Activated CD4-positive, CD25-positive, alpha-beta regulatory T cell treated with anti-CD3 and anti-CD28 coated beads, Interleukin-2, amount 50 U/mL, for 72 hours (primary cell): Measurements from ENCODE around the gene CLEC2D.
"Not testable (repeated sequence)": the region's sequence is repeated elsewhere in the genome, so short reads cannot be mapped to it uniquely, and the experiment has no call there.

Source experiments
- DNase-seq: peaks from one replicate; pipeline ENCODE4 v3.0.0; 2021

Gene CLEC2D

DNA sequence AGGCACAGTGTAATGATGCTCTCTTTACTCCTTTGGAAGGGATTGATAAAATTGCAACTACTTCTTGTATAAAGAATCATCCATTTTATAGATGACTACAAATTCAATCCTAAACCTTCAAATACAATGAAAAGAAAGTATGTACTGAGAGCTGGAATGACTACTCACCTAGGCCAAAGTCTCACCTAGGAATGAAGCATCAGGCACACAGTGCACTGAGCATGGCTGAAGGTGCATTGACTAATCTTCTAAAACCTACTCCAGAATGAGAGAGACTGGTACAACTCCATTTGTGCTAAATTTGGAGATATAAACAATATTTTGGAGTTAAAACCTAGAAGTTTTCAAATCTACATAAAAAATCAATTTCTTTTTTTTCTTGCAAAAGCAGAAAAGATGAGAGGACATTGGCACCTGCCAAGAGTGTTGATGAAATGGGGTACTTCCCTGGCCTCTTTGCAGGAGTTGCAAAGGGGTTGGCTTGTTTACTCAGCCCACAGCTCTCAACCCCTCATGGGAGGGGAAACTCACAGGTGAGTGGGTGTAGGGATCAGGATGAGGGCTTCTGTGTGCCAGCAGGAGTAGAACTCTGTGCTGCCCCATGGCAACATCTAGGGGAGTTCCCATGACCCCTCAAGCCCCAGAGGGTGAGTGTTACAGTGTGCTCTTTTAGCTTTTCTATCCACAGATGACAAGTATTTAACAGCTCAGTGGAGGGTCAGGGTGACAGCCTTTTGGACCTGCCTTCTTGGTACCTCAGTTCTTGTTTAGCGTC is 32.1 kb downstream of the CLEC2D start:
- no peak for DNase-seq

DNA sequence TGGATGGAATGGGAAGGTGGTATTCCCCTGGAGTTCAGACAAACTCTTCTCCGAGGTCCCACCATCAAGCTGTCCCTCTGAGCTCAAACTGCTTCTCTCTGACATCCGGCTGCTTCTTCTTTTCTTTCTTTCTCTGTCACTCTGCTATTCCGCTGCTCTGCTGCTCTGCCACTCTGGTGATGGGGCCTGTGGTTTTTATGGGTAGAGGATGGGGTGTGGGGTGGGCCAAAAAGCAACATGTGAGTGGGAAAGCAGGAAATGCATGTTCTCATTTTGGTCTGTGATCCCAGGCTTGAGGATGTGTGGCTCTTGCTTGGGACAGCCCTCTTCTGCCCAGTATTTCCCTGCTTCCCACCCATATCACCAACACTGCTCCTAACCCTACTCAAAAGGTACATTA is 32.7 kb downstream of the CLEC2D start:
- DNase-seq, result no peak

DNA sequence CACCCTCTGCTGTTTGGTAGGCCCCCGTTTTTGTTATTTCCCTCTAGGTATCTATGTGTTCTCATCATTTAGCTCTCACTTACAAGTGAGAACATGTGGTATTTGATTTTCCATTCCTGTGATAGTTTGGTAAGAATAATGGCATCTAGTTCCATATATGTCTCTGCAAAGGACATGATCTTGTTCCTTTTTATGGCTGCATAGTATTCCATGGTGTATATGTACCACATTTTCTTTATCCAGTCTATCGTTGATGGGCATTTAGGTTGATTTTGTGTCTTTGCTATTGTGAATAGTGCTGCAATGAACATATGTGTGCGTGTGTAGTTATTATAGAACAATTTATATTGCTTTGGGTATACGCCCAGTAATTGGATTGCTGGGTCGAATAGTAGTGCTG is 35.0 kb downstream of the CLEC2D start:
- DNase-seq, result not testable (repeated sequence)

DNA sequence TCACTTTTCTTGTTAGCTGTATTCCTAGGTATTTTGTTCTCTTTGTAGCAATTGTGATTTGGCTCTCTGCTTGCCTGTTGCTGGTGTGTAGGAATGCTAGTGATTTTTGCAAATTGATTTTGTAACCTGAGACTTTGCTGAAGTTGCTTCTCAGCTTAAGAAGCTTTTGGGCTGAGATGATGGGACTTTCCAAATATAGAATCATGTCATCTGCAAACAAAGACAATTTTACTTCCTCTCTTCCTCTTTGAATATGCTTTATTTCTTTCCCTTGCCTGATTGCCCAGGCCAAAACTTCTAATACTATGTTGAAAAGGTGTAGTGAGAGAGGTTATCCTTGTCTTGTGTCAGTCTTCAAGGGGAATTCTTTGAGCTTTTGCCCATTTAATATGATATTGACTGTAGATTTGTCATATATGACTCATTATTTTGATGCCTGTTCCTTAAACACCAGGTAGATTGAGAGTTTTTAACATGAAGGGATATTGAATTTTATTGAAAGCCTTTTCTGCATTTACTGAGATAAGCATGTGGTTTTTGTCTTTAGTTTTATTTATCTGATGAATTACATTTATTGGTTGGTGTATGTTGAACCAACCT is 36.7 kb downstream of the CLEC2D start:
- no peak for DNase-seq

DNA sequence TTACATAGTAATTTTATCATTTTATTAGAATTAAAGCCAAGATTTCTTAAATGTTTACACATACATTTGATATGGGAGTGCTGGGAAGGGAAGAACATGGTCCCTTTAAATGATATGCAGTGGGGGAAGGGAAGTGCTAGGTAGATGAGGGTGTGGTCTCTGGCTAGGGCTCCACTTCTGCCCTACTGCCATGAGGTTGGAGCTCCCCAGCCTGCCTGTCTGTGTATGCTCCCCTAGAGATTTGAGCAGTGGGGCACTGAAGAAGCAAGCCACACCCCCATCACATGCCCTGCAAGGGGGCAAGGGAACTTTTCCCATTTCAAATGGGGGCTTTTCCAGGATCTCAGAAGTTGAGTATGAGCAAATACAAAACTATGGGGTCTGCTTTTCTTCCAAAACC is 37.8 kb downstream of the CLEC2D start:
- no peak for DNase-seq

DNA sequence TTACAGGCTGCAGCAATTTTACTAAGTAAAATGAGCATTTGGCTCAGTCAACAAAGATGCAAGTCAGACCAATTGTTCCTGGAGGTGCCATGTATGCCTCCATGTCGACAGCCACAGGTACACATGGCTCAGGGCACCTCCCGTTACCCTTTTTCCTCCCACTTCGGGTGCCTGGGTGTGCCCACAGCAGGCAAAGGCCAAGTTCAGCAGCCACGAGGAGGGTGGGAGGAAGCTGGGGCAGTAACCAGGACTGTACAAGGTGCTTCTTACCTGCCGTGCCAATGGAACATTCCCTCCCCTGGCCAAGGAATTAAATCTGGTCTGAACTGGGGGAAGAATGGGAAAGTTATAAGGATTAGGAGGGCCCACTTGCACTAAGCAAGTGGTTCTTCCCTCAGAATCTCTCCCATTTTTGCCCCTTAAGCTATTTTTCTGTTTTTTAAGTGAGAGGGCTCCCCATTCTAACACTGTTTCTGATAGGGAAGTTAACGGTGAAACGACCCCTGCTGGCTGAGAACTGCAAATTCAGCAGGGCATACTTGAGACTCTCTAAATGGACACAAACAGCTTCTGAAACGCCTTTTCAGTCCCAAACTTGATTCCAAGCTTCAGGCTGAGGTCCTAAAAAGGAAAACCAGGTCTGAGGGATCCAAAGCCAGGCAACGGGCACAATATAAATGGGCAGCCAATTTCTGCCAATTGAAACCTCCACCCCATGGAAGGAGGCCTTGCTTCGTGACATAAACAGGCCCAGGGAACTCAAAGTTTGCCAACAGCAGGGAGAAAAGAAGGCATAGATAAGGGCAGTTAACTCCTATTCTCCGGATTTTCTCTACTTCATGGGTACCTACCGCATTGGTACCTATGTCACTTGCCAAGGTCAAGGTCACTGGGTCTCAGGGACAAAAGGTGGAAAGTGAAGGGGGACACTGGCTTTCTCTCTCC is 38.6 kb downstream of the CLEC2D start:
- DNase-seq, result peak; percentile 61

DNA sequence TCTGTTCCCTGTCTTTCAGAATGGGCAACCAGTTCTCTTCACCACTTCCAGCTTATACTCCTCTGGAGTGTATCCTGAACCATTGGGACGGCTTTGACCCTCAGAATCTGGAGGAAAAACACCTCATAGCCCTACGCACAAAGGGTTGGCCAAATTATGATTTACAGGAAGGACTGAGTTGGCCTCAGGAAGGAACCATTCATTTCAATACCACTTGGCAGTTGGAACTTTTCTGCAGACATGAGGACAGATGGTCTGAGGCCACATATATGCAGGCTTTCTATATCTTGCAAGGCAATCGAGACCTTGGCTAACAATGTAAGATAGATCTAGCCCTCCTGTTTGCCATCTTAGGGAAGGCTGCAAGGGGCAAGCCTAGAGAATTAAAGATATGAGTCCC is 39.3 kb downstream of the CLEC2D start:
- no peak for DNase-seq

DNA sequence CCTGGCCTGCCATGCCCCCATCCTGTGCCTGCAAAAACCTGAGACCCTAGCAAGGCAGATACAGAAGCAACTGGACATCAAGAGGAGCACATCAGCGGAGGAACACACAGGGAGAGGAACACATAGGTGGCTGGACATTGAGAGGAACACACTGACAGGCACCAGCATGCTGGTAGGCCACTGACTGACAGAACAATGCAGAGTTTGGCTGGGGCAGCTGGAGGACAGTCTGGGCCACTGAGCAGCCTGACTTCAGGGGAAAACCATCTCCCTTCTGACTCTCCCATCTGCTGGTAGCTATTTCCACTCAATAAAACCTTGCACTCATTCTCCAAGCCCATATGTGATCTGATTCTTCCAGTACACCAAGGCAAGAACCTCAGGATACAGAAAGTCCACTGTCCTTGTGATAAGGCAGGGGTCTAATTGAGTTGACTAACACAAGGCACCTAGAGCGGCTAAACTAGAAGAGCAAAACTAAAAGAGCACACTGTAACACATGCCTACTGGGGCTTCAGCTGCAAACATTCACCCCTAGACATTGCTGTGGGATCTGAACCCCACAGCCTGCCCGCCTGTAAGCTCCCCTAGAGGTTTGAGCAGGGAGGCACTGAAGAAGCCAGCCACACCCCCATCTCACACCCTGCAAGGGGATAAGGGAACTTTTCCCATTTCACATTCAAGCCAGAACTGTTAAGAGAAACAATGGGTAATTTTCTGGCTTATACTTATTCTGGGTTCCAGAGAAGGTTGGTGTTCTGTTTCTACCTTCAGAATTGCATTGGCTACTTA is 41.3 kb downstream of the CLEC2D start:
- no peak for DNase-seq

DNA sequence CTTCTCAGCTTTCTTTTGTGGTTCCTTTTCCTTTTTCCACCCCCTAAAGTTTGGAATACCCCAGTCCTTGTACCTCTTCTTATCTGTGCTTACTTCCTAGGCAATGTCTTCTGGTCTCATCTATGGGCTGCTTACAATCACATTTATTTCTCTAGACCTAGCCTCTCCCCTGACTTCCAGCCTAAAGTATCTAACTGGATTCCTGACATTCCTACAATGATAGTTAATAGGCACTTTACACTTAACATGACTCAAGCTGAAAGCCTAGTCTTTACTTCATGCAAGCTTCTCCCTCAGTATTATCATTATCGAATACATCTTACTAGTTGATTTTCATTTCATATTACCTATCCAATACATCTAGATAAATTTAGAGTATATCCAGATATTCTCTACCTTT is 42.2 kb downstream of the CLEC2D start:
- no peak for DNase-seq

DNA sequence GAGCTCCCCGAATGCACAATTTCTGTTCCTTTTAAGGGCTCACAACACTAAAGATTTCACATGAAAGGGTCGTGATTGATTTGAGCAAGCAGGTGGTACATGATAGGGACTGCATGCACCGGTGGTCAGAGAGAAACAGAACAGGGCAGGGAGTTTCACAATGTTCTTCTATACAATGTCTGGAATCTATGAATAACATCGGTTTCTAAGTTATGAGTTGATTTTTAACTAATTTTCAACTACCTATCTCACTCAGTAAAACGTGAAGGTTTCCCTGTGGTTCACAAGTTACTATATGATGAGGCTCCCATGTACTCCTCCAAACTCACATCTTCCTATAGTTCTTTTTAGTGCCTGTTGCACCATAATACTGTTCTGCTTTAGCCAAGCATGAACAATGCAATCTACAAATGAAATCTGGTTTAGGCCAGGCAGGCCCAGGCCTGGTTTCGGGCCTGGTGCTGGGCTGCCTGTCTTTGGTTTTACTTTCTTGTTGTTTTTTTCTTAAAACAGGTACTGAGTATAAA is 43.6 kb downstream of the CLEC2D start:
- not testable (repeated sequence) for DNase-seq

DNA sequence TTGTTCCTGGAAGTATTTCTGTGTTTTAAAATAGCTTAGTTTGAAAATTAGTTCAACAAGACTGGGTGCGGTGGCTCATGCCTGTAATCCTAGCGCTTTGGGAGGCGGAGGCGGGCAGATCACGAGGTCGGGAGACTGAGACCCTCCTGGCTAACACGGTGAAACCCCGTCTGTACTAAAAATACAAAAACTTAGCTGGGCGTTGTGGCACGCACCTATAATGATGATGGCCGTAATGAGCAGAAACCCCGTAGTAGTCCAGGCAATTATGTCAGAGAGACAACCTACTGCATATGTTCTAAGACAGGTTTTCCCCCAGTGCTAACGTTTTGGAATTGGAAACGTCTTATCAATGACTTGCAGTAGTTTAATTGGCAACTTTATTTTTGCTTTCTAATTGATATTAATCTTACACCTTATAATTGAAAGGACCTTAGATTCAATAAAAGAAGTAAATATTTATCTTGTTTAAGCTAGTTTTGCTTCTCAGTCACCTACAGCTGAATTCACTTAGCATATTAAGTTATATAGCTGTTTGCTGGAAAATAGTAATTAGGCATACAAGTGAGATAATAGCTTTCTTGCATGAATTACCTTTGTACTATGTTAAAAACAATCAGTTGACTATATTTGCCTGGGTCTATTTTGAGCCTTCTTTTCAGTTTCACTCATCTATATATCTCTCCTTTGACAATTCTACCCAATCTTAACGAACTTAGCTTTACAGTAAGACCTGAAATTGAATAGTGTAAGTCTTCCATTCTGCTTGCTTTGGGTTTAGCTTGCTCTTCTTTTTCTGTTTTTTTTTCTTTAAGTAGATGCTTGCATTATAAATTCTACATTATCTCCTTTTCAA is 47.8 kb downstream of the CLEC2D start:
- no peak for DNase-seq

DNA sequence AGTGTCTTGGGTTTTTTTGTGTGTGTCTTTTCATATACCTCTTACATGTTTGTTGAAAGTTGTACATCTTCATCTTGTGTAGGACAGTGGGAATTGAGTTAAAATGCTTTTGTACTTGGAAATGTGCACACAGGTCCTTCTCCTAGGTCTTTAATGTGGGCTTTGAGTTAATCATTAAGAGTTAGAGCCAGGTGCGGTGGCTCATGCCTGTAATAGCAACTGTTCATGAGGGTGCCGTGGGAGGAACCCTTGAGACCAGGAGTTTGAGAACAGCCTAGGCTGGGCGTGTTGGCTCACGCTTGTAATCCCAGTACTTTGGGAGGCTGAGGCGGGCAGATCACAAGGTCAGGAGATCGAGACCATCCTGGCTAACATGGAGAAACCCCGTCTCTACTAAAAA is 49.5 kb downstream of the CLEC2D start:
- no peak for DNase-seq

DNA sequence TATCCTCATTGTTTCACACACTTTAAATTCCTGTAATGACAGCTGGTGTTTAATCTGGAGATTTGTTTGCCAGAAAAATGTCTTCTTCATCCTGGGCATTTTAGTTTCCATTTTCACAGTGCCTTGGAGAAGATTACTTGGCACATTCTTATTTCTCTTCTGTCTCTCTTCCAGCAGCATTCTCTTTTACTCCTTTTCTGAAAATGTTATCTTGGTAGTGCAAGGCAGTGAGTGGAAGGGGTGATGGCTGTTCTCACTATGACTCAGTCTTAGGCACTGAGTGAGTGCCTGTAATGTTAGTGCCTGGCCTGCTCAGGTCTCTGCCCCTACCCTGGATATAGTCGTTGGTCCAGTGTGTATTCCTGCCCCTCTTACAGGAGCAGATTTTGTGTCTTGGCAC is 50.3 kb downstream of the CLEC2D start:
- no peak for DNase-seq

DNA sequence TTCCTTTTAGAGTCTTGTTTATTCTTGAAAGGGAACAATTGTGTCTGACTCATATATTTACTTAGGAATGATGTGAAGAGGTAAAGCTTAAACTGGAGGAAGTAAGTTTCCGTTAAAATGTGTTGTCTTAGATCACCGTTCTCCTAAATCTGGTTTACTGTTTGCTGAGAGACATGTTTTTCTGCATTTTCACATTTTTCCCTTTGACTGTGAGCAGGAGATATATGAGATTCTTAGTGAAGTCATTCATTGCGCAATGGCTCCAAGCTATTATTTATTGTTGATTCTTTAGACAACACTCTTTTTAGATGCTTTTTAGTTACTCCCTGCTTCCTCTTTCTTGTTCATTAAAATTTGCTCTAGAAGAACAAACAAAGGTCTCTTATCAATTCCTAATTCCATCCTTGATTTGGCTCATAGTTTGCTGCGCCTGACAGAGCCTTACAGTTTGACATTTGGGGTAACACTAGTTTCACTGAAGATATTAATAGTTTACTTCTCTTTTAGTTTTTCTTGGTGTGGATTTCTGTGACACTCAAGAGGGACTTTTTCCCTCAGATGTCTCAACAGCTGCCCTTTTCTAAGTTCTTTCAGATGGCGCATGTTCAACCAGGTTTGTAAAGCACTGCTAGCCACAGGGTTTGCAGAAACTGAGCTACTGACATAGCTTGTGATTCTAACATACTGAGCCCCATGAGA is 52.0 kb downstream of the CLEC2D start:
- DNase-seq, result no peak

DNA sequence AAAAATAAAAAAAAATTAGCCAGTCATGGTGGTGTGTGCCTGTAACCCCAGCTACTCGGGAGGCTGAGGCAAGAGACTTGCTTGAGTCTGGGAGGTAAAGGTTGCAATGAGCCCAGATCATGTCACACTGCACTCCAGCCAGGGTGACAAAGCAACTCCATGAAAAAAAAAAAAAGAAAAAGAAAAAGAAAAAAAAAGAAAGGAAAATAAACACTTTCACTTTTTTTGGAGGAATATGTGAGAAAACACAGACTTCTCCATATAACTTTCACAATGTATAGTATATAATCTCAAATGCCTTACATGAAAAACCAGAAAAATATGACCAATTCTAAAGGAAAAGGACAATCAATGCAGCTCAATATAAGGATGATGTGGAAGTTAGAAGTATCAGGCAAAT is 54.5 kb downstream of the CLEC2D start:
- DNase-seq, result no peak

DNA sequence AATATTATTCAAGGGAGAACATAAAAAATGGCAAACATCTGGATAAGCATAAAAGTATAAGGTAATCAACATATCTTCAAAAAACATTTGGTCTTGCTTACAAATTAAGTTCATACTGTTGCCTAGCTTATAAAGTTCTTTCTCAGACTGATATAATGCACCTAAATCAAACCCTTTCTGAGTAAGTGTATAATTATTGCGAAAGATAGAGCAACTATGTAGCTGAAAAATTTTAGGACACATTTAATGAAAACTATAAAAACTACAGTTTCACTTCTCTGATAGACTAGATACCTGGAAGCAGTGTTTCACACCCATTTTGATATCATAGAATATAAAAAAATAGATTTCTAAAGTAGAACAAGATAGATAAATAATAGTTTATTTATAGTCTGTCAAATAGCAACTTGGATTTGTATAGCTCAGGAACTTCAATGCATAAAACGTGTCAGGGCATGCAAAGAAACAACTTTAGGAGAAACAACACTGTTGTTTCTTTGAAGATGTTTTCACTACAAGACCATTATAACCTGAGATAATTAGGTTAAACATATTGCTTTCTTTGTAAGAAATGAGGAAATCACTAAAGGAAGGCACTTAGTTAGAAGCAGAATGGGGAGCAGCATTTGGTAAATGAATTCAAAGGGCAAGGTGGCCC is 55.8 kb downstream of the CLEC2D start:
- no peak for DNase-seq

DNA sequence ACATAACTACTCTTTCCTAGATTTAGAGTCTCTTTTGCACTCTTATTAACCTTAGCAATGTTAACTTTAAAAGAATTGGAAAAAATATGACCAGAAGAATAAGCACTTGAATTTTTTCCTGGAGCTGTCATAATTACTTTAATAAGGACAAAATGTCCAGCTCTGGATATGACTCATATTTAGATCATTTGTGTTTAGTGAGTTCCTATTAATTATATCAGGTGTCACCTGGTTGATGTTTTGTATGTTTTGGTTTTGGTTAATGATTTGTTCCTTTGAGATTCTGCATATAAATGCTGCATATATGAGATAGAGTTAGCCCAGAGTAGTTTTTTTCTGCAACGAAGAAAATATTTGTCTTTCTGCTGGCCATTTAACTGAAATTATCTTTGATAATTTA is 58.3 kb downstream of the CLEC2D start:
- no peak for DNase-seq

DNA sequence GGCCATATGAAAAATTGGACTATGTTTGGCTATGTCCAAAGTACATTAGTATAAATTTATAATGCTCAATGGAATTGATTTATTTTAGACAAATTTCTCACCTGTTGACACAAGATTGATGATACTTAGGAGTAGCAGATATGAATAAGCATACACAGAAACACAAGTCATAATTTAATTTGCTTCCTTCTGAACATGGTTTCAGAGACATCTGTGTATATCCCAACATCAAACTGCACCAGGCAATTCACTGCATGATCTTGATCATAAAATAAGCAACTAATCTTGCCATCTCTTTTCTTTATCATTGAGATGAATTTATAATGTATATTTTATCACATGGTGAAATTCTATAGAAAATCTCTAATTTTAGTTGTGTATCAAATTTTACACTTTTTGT is 59.6 kb downstream of the CLEC2D start:
- no peak for DNase-seq

DNA sequence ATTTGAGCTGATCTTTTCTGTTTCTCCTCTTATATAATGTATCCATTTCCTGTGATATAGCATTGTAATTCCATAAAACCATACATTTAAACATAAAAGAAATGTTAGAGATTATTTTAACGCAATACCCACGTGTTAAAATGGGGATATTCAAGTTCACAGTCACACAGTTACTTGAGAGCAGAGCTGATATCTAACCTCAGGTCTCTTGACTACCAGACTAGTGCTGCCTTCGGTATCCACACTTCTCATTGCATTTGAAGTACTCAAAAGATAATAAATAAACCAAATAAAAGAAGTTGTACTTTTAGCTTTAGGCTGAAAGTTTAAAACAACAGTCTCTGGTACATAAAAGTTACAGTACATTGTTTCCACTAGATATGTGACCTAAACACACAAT is 60.5 kb downstream of the CLEC2D start:
- no peak for DNase-seq

DNA sequence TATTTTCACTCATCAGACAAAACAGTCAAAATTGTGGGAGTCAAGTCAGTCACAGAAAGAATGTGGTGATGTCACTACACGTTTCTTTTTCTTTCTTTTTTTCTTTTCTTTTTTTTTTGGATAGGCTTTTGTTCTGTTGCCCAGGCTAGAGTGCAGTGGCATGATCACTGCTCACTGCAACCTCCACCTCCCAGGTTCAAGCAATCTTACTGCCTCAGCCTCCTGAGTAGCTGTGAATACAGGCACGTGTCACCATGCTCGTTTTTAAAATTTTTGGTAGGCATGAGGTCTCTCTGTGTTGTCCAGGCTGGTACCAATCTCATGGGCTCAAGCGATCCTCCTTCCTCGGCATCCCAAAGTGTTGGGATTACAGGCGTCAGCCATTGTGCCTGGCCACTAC is 61.1 kb downstream of the CLEC2D start:
- no peak for DNase-seq

DNA sequence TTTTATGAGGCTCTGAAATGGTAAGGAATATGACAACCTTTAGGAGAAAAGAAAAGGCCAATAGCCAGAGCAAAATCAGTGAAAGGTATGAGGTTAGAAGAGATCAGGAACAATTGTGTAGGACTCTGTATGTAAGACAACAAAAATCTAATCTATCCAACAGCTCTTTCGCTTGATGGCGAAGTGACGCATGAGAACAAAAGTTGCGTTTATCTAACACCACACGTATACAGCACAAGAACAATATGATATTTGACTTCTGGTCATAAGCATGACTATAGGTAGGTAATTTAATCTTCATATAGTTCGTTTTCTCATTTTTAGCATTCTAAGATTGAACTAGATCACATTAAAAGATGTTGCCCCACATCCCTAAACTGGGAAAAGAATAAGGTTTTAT is 61.9 kb downstream of the CLEC2D start:
- no peak for DNase-seq
